Hepatocyte (in vitro differentiated cells): ENCODE measurements around the gene PSMA6. TPM values are rescaled to one million over a fixed set of nuclear protein-coding genes. Genes with fewer than 3 reads are reported as not detected.
"Not testable (repeated sequence)": the region's sequence is repeated elsewhere in the genome, so short reads cannot be mapped to it uniquely, and the experiment has no call there.

Experiments used
- DNase-seq: peaks from one replicate; pipeline ENCODE4 v3.0.0-alpha.2; 2016; ENCODE audit warnings: low spot score
- H2AFZ ChIP-seq: fragments of 200-600 bp; sonication (generic); 2 replicates; pipeline ENCODE4 v1.6.0; 2016; ENCODE audit warnings: antibody characterized with exemption, mild to moderate bottlenecking
- H3K27ac ChIP-seq: fragments of 200-600 bp; sonication (generic); 2 replicates; pipeline ENCODE4 v1.5.1; 2016; ENCODE audit warnings: mild to moderate bottlenecking
- H3K27me3 ChIP-seq: fragments of 200-600 bp; sonication (generic); 2 replicates; pipeline ENCODE4 v1.6.1; 2016
- H3K36me3 ChIP-seq: fragments of 200-600 bp; sonication (generic); replicated peaks from 2 replicates; pipeline ENCODE4 v1.5.1; 2016; ENCODE audit warnings: low read depth; ENCODE audit not compliant: insufficient read depth
- H3K4me1 ChIP-seq: fragments of 200-600 bp; sonication (generic); 2 replicates; pipeline ENCODE4 v1.5.1; 2016; ENCODE audit warnings: mild to moderate bottlenecking, moderate library complexity; ENCODE audit not compliant: insufficient read depth
- H3K4me2 ChIP-seq: fragments of 200-600 bp; sonication (generic); 2 replicates; pipeline ENCODE4 v1.6.0; 2016
- H3K4me3 ChIP-seq: fragments of 200-600 bp; sonication (generic); 2 replicates; pipeline ENCODE4 v1.5.1; 2016; ENCODE audit warnings: mild to moderate bottlenecking
- H3K79me2 ChIP-seq: fragments of 200-600 bp; sonication (generic); 2 replicates; pipeline ENCODE4 v1.6.0; 2017; ENCODE audit warnings: mild to moderate bottlenecking
- H3K9me2 ChIP-seq: fragments of 200-600 bp; sonication (generic); replicated peaks from 2 replicates; pipeline ENCODE4 v1.6.0; 2017; ENCODE audit warnings: mild to moderate bottlenecking; ENCODE audit not compliant: insufficient read depth
- H3K9me3 ChIP-seq: fragments of 200-600 bp; sonication (generic); 2 replicates; pipeline ENCODE4 v1.5.1; 2016; ENCODE audit warnings: low read depth, mild to moderate bottlenecking
- H4K20me1 ChIP-seq: fragments of 200-600 bp; sonication (generic); 2 replicates; pipeline ENCODE4 v1.6.0; 2016; ENCODE audit warnings: mild to moderate bottlenecking; ENCODE audit not compliant: insufficient read depth, poor library complexity, severe bottlenecking
- CTCF ChIP-seq: fragments of 200-600 bp; sonication (generic); IDR thresholded peaks from 2 replicates; pipeline ENCODE4 v1.5.1; 2016; ENCODE audit warnings: antibody characterized with exemption, mild to moderate bottlenecking; ENCODE audit not compliant: poor library complexity
- EZH2 ChIP-seq: fragments of 200-600 bp; sonication (generic); IDR thresholded peaks from 2 replicates; pipeline ENCODE4 v1.6.1; 2016; ENCODE audit warnings: antibody characterized with exemption, mild to moderate bottlenecking, borderline replicate concordance
- EZH2phosphoT487 ChIP-seq: fragments of 200-600 bp; sonication (generic); IDR thresholded peaks from one replicate; pipeline ENCODE4 v1.6.1; 2018; ENCODE audit warnings: antibody characterized with exemption, mild to moderate bottlenecking, low read depth, moderate library complexity; ENCODE audit not compliant: unreplicated experiment, severe bottlenecking
- WGBS: methylation state at CpG from one replicate; pipeline ENCODE4 v1.1.6; 2016; ENCODE audit warnings: low lambda C conversion rate; ENCODE audit errors: missing lambda C conversion rate; 5-methylcytosine and 5-hydroxymethylcytosine counted together
- polyA plus RNA-seq: library from polyadenylated mRNA; unstranded; fragments of >200 nt; fragmentation: Nextera tagmentation; extraction: Ambion mirVana; gene quantifications from 2 replicates; pipeline ENCODE4 v1.2.1, GENCODE V29; 2016
- total RNA-seq: library from RNA; depleted of rRNA; stranded (reverse); fragments of >200 nt; gene quantifications from 2 replicates; pipeline ENCODE4 v1.2.3, GENCODE V29; 2014

Gene PSMA6
- total and polyA plus RNA-seq, 2 experiments from 2014 or later, result 228 to 260 TPM

DNA sequence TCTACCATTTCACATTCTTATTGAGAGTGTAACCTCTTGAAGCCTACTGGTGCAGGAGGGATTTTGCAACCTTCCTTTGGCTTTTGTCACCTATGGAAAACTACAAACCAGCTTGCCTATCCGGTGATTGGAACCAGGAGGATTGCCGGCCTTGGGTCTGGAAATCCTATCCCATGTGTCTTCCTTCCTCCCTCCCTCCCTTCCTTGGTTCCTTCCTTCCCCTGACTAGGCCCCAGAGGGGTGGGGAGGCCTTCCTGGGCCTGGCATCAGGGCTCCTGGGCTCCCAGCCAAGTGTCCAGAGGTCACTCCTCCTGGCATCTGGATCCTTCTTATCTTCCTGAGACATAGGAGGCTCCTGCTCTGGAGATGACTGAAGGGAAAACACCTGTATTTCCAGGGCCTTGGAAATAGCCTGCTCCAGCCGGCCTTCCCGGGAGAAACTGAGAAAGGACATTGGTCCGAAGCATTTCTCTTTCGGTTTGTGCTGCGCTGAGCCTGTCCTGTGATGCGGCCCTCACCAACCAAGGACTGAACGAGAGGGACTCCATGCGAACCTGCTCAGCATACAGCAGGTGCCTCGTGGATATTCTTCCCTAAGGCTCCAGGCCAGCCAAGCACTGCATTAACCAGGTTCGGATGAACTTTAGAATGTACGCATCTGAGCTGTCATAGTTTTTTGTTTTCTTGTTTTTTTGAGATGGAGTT, 43.4 kb downstream of the PSMA6 start:
- DNase-seq, result peak; percentile 81
- WGBS, result 91% methylated on average over 12 of the region's 13 CpGs

GRCh38 chr14:35336171-35336493, 44.0 kb downstream of the PSMA6 start:
- H3K4me3 ChIP-seq, H3K9me3 ChIP-seq, H3K36me3 ChIP-seq, H2AFZ ChIP-seq, H3K9me2 ChIP-seq, H3K27me3 ChIP-seq, H3K79me2 ChIP-seq, DNase-seq, H4K20me1 ChIP-seq: not testable (repeated sequence)
- WGBS, result 91% methylated on average over 3 of the region's 3 CpGs
- H3K4me2 ChIP-seq, result peak overlapping the region; percentile 49
- H3K4me1 ChIP-seq, result peaks cover 60% of the 10 kb centered on the region
- peak overlapping the region; percentile 95 for H3K27ac ChIP-seq

More for the DNA sequence above, 43.4 kb downstream of the PSMA6 start:
- no peak for TF ChIP-seq EZH2phosphoT487
- no peak for TF ChIP-seq CTCF
- TF ChIP-seq EZH2, result no peak
- Histone ChIP-seq H3K27ac (peak overlapping the region; percentile 95), H3K36me3 (no peaks in the 10 kb centered on the region), H3K9me2 (no peaks in the 10 kb centered on the region), H2AFZ (no peak overlapping the region), H4K20me1 (no peaks in the 10 kb centered on the region), H3K27me3 (no peaks in the 10 kb centered on the region), H3K4me1 (peaks cover 58% of the 10 kb centered on the region), H3K79me2 (no peaks in the 10 kb centered on the region), H3K9me3 (no peaks in the 10 kb centered on the region), H3K4me2 (peak overlapping the region; percentile 49), H3K4me3 (no peak overlapping the region)

- H3K4me1 ChIP-seq, result peaks cover 61% of the 10 kb centered on the region
- WGBS, result 52% methylated on average over 27 of the region's 28 CpGs
- no peaks in the 10 kb centered on the region for H3K27me3 ChIP-seq
- H3K9me3 ChIP-seq, result no peaks in the 10 kb centered on the region
- H3K36me3 ChIP-seq, result no peaks in the 10 kb centered on the region
- no peaks in the 10 kb centered on the region for H3K9me2 ChIP-seq
- peak; percentile 83 for DNase-seq
- no peaks in the 10 kb centered on the region for H4K20me1 ChIP-seq
- H3K4me3 ChIP-seq, result no peak overlapping the region
- peak overlapping the region; percentile 95 for H3K27ac ChIP-seq
- H2AFZ ChIP-seq, result peak overlapping the region; percentile 18
- TF ChIP-seq CTCF, result no peak
- H3K4me2 ChIP-seq, result peak overlapping the region; percentile 49
- no peaks in the 10 kb centered on the region for H3K79me2 ChIP-seq
Observed at GRCh38 chr14:35336494-35337268, 44.5 kb downstream of the PSMA6 start.
